BE2C (cell line): ENCODE data around the gene DPYSL4.

ENCODE experiments used
- DNase-seq: peaks from one replicate; pipeline ENCODE4 v3.0.0-alpha.2; 2020
- H3K27me3 ChIP-seq: fragments of 250-450 bp; sonication (Bioruptor Pico); 2 replicates; pipeline ENCODE4 v1.5.1; 2020; ENCODE audit warnings: mild to moderate bottlenecking
- H3K36me3 ChIP-seq: fragments of 250-450 bp; sonication (Bioruptor Pico); 2 replicates; pipeline ENCODE4 v1.5.1; 2020; ENCODE audit warnings: mild to moderate bottlenecking
- H3K4me1 ChIP-seq: fragments of 250-450 bp; sonication (Bioruptor Pico); 2 replicates; pipeline ENCODE4 v1.5.1; 2020
- H3K4me3 ChIP-seq: 2 replicates; pipeline ENCODE4 v1.5.1; 2011; ENCODE audit warnings: low read depth, low read length
- H3K9me3 ChIP-seq: fragments of 250-450 bp; sonication (Bioruptor Pico); 2 replicates; pipeline ENCODE4 v1.5.1; 2020
- TF ChIP-seq, protein P1 (sequence below): IDR thresholded peaks from 2 replicates; pipeline ENCODE4 v1.5.1; 2012; ENCODE audit warnings: mild to moderate bottlenecking, low read depth, low read length

DPYSL4 gene

DNA sequence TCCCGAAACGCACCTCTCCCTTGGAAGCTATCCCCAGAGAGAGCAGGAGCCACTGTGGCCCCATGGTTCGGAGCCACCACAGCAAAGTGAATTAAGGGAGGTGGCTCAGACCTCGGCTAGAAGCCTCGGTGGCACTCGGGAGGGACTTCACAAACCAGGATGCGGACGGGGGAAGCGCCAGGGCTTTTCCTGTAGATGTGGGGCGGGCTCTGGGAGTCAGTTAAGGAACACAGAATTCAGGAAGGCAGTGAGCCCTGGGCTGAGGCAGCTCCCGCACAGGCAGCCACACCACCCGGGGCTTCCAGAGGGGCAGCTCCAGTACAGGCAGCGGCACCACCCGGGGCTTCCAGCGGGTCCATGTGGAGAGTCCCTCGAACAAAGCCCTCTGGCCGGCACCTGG, 42.7 kb upstream of the DPYSL4 start:
- Histone ChIP-seq H3K36me3 (no peaks in the 10 kb centered on the region), H3K4me1 (no peaks in the 10 kb centered on the region), H3K9me3 (no peaks in the 10 kb centered on the region), H3K4me3 (no peak overlapping the region), H3K27me3 (no peaks in the 10 kb centered on the region)
- TF ChIP-seq, protein P1, sequence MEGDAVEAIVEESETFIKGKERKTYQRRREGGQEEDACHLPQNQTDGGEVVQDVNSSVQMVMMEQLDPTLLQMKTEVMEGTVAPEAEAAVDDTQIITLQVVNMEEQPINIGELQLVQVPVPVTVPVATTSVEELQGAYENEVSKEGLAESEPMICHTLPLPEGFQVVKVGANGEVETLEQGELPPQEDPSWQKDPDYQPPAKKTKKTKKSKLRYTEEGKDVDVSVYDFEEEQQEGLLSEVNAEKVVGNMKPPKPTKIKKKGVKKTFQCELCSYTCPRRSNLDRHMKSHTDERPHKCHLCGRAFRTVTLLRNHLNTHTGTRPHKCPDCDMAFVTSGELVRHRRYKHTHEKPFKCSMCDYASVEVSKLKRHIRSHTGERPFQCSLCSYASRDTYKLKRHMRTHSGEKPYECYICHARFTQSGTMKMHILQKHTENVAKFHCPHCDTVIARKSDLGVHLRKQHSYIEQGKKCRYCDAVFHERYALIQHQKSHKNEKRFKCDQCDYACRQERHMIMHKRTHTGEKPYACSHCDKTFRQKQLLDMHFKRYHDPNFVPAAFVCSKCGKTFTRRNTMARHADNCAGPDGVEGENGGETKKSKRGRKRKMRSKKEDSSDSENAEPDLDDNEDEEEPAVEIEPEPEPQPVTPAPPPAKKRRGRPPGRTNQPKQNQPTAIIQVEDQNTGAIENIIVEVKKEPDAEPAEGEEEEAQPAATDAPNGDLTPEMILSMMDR, result no peak
- peak; percentile 3 for DNase-seq

DNA sequence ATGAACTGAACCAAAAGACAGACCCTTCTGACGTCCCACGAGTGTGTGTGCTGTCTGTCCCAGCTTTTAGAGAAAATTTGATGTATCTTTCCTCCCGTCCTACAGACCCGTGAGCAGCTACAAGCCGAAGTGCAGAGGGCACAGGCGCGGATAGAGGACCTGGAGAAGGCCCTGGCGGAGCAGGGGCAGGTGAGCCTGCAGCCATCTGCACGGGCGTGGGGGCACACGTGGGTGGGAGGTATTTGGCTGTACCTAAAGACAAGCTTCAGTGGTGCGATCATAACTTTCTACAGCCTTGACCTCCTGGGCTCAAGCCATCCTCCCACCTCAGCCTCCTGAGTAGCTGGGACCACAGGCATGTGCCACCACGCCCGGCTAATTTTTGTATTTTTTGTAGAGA, 41.7 kb upstream of the DPYSL4 start:
- Histone ChIP-seq H3K27me3 (no peaks in the 10 kb centered on the region), H3K4me1 (no peaks in the 10 kb centered on the region), H3K9me3 (no peaks in the 10 kb centered on the region), H3K4me3 (no peak overlapping the region), H3K36me3 (no peaks in the 10 kb centered on the region)
- peak; percentile 1 for DNase-seq
- TF ChIP-seq, protein P1, result no peak

DNA sequence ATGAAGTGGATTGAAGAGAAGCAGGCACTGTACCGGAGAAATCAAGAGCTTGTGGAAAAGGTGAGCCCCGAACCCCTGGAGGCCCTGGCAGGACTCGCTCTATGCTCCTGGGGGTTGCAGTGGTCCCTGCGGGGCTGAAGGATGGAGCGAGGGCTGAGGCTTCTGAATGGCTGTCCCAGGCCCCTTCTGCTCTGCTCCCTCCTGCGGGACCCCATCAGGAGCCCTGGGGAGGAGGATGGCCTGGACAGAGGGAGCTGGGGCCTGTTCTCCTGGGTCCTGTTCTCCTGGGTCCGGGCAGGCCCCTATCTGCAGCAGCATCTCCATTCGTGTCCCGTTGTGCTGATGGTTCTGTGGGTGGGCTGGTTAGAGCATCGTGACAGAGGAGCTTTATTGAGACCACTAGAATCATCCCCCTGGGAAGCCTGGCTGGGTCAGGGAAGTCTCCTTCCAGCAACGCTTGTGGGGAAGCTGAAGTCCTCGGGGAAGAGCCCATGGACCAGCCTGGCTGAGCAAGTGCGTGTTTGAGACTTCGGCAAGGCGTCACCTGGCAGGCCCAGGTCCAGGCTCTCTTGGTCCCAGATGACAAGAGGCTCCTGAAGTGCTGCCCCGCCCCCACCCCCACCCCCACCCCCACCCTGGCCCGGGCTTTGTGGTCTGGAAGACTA, 41.1 kb upstream of the DPYSL4 start:
- H3K36me3 ChIP-seq, result no peaks in the 10 kb centered on the region
- no peak overlapping the region for H3K4me3 ChIP-seq
- H3K9me3 ChIP-seq, result no peaks in the 10 kb centered on the region
- DNase-seq, result peak; percentile 3
- H3K4me1 ChIP-seq, result no peaks in the 10 kb centered on the region
- H3K27me3 ChIP-seq, result no peaks in the 10 kb centered on the region
- TF ChIP-seq, protein P1, result no peak

DNA sequence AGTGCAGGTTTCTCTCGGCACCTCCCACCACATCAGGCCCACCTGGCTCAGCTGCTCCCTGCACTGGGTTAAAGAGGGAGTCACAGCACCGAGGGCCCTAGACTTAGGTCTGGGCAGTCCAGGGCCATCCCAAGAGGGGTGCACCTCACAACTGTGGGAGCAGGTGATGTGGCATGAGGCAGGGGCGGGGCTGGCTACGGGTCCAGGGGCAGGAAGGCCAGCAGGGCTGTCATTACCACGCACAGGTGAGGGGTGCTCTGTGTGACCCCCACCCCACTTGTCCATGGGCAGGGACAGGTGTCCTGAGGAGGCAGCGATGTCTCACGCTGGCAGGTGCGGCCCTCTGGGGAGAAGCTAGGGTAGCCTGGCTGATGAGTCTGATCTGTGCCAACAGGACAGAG, 40.5 kb upstream of the DPYSL4 start:
- Histone ChIP-seq H3K9me3 (no peaks in the 10 kb centered on the region), H3K4me3 (no peak overlapping the region), H3K36me3 (no peaks in the 10 kb centered on the region), H3K27me3 (no peaks in the 10 kb centered on the region), H3K4me1 (no peaks in the 10 kb centered on the region)
- TF ChIP-seq, protein P1, result no peak
- peak; percentile 5 for DNase-seq

DNA sequence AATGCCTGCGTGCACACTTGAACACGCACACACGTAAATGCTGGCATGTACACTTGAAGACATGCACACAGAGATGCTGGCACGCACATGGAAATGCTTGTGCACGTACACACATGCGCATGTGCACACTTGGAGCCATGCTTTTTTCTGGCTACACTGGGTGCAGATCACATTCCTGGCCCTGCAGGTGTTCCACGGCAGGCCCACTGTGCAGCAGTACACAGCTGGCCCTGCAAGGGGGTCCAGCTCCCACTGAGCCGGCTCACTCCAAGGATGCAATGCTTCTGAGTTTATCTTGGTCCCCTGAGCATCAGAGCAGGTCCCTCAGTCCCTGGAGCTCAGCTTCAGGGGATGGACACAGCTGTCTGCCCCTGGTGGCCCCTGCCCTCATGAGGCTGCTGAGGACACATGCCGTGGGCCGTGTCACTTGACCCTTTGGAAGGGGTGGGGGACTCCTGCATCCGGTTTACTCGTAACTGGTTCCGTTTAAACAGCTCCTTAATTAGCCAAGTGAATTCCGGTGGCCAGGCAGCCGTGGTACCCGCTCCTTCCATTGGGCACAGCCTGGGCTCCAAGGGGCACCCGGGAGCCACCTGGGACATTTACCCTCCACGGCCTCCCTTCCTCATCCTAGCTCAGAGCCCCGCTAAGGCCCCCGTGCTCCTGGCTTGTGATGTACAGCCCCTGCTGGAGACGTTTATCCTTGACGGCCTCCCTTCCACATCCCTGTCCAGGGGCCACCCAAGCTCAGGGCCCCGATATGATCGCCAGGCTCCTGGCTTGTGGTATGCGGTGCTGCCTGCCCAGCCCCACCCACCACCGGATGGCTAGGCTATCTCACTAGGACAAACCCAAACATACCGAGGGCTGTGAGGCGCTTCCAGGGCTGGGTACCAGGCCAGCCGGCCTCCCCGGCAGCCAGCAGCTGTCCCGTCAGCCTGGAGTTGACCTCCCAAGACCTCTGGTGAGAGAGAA, 39.5 kb upstream of the DPYSL4 start:
- no peak overlapping the region for H3K4me3 ChIP-seq
- TF ChIP-seq, protein P1, result no peak
- peak; percentile 12 for DNase-seq
- H3K4me1 ChIP-seq, result no peaks in the 10 kb centered on the region
- H3K9me3 ChIP-seq, result no peaks in the 10 kb centered on the region
- no peaks in the 10 kb centered on the region for H3K27me3 ChIP-seq
- H3K36me3 ChIP-seq, result no peaks in the 10 kb centered on the region
